Gastrocnemius medialis (tissue), 4 donors: ENCODE results near the gene SETD1A.

ENCODE experiments used
- CTCF ChIP-seq, 5 experiments: fragments of 450-650 bp in 3 of 5; fragments of 200-600 bp in 2 of 5; sonication (generic) in 2 of 5; IDR thresholded peaks in 4 of 5; conservative IDR thresholded peaks in 1 of 5; 1 replicate in 4 of 5; 2 replicates in 1 of 5; pipeline ENCODE4 v1.5.1; 2016 to 2019; ENCODE audit warnings: antibody characterized with exemption in 5 of 5, mild to moderate bottlenecking in 3 of 5, moderate library complexity in 3 of 5
- POLR2A ChIP-seq, 2 donors: fragments of 450-650 bp; IDR thresholded peaks; one replicate each; pipeline ENCODE4 v1.6.1; 2017; ENCODE audit warnings: antibody characterized with exemption in 2 of 2, mild to moderate bottlenecking in 2 of 2, moderate library complexity in 2 of 2

- TF ChIP-seq CTCF (IDR thresholded peaks at IDR 0.05 in 4 of 5, conservative IDR thresholded peaks at IDR 0.05 in 1 of 5): no peak
- no peak for TF ChIP-seq POLR2A (IDR thresholded peaks at IDR 0.05)
These were observed 7.0 kb upstream of the SETD1A start for GRCh38 chr16:30950516-30951065.
